Mesenchymal stem cell (in vitro differentiated cells and primary cell): ENCODE data around the gene ARHGAP9.
A peak's percentile ranks its signal among the peaks of the same experiment; 100 is the strongest.

ENCODE experiments used
- DNase-seq: peaks from one replicate; pipeline ENCODE4 v3.0.0-alpha.2; 2013
- H2AFZ ChIP-seq: one replicate; pipeline ENCODE4 v1.6.1; 2013; ENCODE audit warnings: low read depth, mild to moderate bottlenecking, control low read depth, inconsistent platforms, low read length, moderate library complexity
- H2AK5ac ChIP-seq: 2 replicates; pipeline ENCODE4 v1.6.1; 2013; ENCODE audit warnings: low read length, moderate library complexity, mild to moderate bottlenecking, inconsistent platforms; ENCODE audit not compliant: severe bottlenecking
- H2BK120ac ChIP-seq: one replicate; pipeline ENCODE4 v1.6.1; 2013; ENCODE audit warnings: low read depth, mild to moderate bottlenecking, inconsistent platforms, low read length, moderate library complexity
- H2BK12ac ChIP-seq, 2 experiments: one replicate each; pipeline ENCODE4 v1.6.1; 2013; ENCODE audit warnings: inconsistent platforms in 2 of 2, low read length in 2 of 2, mild to moderate bottlenecking in 2 of 2, moderate library complexity in 2 of 2, control low read depth in 1 of 2
- H2BK15ac ChIP-seq: one replicate; pipeline ENCODE4 v1.6.1; 2013; ENCODE audit warnings: mild to moderate bottlenecking, low read depth, inconsistent platforms; ENCODE audit not compliant: poor library complexity, severe bottlenecking
- H2BK5ac ChIP-seq: 2 replicates; pipeline ENCODE4 v1.6.1; 2013; ENCODE audit warnings: low read depth, mild to moderate bottlenecking, low read length, control low read depth, inconsistent platforms; ENCODE audit not compliant: poor library complexity, severe bottlenecking
- H3K14ac ChIP-seq, 2 experiments: one replicate each; pipeline ENCODE4 v1.6.1; 2013; ENCODE audit warnings: inconsistent platforms in 2 of 2, low read length in 2 of 2, control low read depth in 1 of 2, mild to moderate bottlenecking in 1 of 2, moderate library complexity in 1 of 2
- H3K18ac ChIP-seq, 2 experiments: one replicate each; pipeline ENCODE4 v1.6.1; 2013; ENCODE audit warnings: inconsistent platforms in 2 of 2, low read length in 2 of 2, control low read depth in 1 of 2, low read depth in 1 of 2, mild to moderate bottlenecking in 1 of 2
- H3K23ac ChIP-seq, 2 experiments: one replicate each; pipeline ENCODE4 v1.6.1; 2013; ENCODE audit warnings: inconsistent platforms in 2 of 2, low read length in 2 of 2, mild to moderate bottlenecking in 2 of 2, moderate library complexity in 2 of 2, control low read depth in 1 of 2
- H3K27ac ChIP-seq: 2 replicates; pipeline ENCODE4 v1.5.1; 2013; ENCODE audit warnings: mild to moderate bottlenecking, moderate library complexity, low read length, control low read depth, inconsistent platforms; ENCODE audit not compliant: poor library complexity, severe bottlenecking
- H3K27me3 ChIP-seq, 2 experiments: 2 replicates each; pipeline versions ENCODE4 v1.6.1 to v1.7.0; 2013; ENCODE audit warnings: low read length in 2 of 2, mild to moderate bottlenecking in 2 of 2, moderate library complexity in 2 of 2, control low read depth in 1 of 2, inconsistent platforms in 1 of 2; ENCODE audit not compliant: control insufficient read depth in 1 of 2, insufficient read depth in 1 of 2
- H3K36me3 ChIP-seq, 2 experiments: 2 replicates each; pipeline versions ENCODE4 v1.6.1 to v1.7.0; 2013; ENCODE audit warnings: low read length in 2 of 2, control low read depth in 1 of 2, inconsistent platforms in 1 of 2, low read depth in 1 of 2, mild to moderate bottlenecking in 1 of 2; ENCODE audit not compliant: insufficient read depth in 2 of 2, control insufficient read depth in 1 of 2
- H3K4ac ChIP-seq, 2 experiments: one replicate each; pipeline ENCODE4 v1.6.1; 2013; ENCODE audit warnings: inconsistent platforms in 2 of 2, low read length in 2 of 2, mild to moderate bottlenecking in 2 of 2, moderate library complexity in 2 of 2, control low read depth in 1 of 2, low read depth in 1 of 2
- H3K4me1 ChIP-seq: 2 replicates; pipeline ENCODE4 v1.6.1; 2013; ENCODE audit warnings: low read depth, low read length, control low read depth; ENCODE audit not compliant: control insufficient read depth, insufficient read depth
- H3K4me2 ChIP-seq: 2 replicates; pipeline ENCODE4 v1.6.1; 2013; ENCODE audit warnings: low read length, mild to moderate bottlenecking, inconsistent platforms; ENCODE audit not compliant: poor library complexity, severe bottlenecking
- H3K4me3 ChIP-seq, 2 experiments: 2 replicates each; pipeline versions ENCODE4 v1.5.1 to v1.7.0; 2013; ENCODE audit warnings: low read length in 2 of 2, mild to moderate bottlenecking in 2 of 2, control low read depth in 1 of 2, low read depth in 1 of 2; ENCODE audit not compliant: insufficient read depth in 1 of 2
- H3K79me1 ChIP-seq: replicated peaks from 2 replicates; pipeline ENCODE4 v1.6.1; 2013; ENCODE audit warnings: mild to moderate bottlenecking, control low read depth, low read length, inconsistent platforms; ENCODE audit not compliant: poor library complexity, severe bottlenecking
- H3K9ac ChIP-seq: 2 replicates; pipeline ENCODE4 v1.7.0; 2013; ENCODE audit warnings: mild to moderate bottlenecking, low read length, moderate library complexity
- H3K9me3 ChIP-seq: 2 replicates; pipeline ENCODE4 v1.7.0; 2013; ENCODE audit warnings: mild to moderate bottlenecking, low read length; ENCODE audit not compliant: control insufficient read depth
- H4K8ac ChIP-seq: one replicate; pipeline ENCODE4 v1.6.1; 2013; ENCODE audit warnings: inconsistent platforms, mild to moderate bottlenecking, low read length, moderate library complexity
- H4K91ac ChIP-seq: one replicate; pipeline ENCODE4 v1.6.1; 2013; ENCODE audit warnings: mild to moderate bottlenecking, low read length, inconsistent platforms
- WGBS: methylation state at CpG from one replicate; pipeline ENCODE4 v1.1.7; 2013; ENCODE audit warnings: mixed read lengths; 5-methylcytosine and 5-hydroxymethylcytosine counted together

Gene ARHGAP9

GRCh38 chr12:57481671-57482070 is 2.0 kb upstream of the ARHGAP9 start:
- Histone ChIP-seq H3K27me3 (peaks cover 13 to 50% of the 10 kb centered on the region in 2 experiments), H2AK5ac (no peak overlapping the region), H2AFZ (no peak overlapping the region), H3K4me1 (peaks cover 3% of the 10 kb centered on the region), H3K18ac (no peak overlapping the region), H3K79me1 (no peaks in the 10 kb centered on the region), H3K4ac (no peak overlapping the region), H4K91ac (no peak overlapping the region), H2BK5ac (no peak overlapping the region), H3K14ac (no peak overlapping the region), H3K36me3 (no peaks in the 10 kb centered on the region), H2BK12ac (no peak overlapping the region), H2BK15ac (no peak overlapping the region), H3K27ac (no peak overlapping the region), H2BK120ac (no peak overlapping the region), H3K9me3 (no peaks in the 10 kb centered on the region), H3K9ac (no peak overlapping the region), H4K8ac (no peak overlapping the region), H3K4me2 (no peak overlapping the region), H3K23ac (no peak overlapping the region), H3K4me3 (no peak overlapping the region)
- 86% methylated on average over 1 of the region's 1 CpG for WGBS
- no peak for DNase-seq

GRCh38 chr12:57479043-57479375 is 657 bp downstream of the ARHGAP9 start:
- H3K14ac ChIP-seq: no peak overlapping the region
- no peak overlapping the region for H3K4me2 ChIP-seq
- no peak overlapping the region for H2BK5ac ChIP-seq
- H3K18ac ChIP-seq: no peak overlapping the region
- H2BK12ac ChIP-seq: no peak overlapping the region
- H3K4ac ChIP-seq: no peak overlapping the region
- H3K4me3 ChIP-seq: no peak overlapping the region
- H3K79me1 ChIP-seq: no peaks in the 10 kb centered on the region
- H2BK15ac ChIP-seq: no peak overlapping the region
- H4K91ac ChIP-seq: no peak overlapping the region
- H3K27ac ChIP-seq: no peak overlapping the region
- peaks cover 40 to 77% of the 10 kb centered on the region in 2 experiments for H3K27me3 ChIP-seq
- no peaks in the 10 kb centered on the region for H3K9me3 ChIP-seq
- no peak for DNase-seq
- H2AFZ ChIP-seq: no peak overlapping the region
- H2AK5ac ChIP-seq: no peak overlapping the region
- 95% methylated on average over 10 of the region's 10 CpGs for WGBS
- peaks cover 17% of the 10 kb centered on the region for H3K4me1 ChIP-seq
- H3K23ac ChIP-seq: no peak overlapping the region
- no peak overlapping the region for H2BK120ac ChIP-seq
- no peak overlapping the region for H4K8ac ChIP-seq
- H3K36me3 ChIP-seq: no peaks in the 10 kb centered on the region
- H3K9ac ChIP-seq: no peak overlapping the region

GRCh38 chr12:57477710-57478681 is 1.7 kb downstream of the ARHGAP9 start:
- Histone ChIP-seq H3K36me3 (no peaks in the 10 kb centered on the region), H3K9me3 (no peaks in the 10 kb centered on the region), H2BK12ac (no peak overlapping the region), H3K18ac (no peak overlapping the region), H2BK120ac (no peak overlapping the region), H3K4me3 (no peak overlapping the region), H3K14ac (no peak overlapping the region), H4K8ac (peak overlapping the region; percentile 8), H3K23ac (no peak overlapping the region), H3K4ac (no peak overlapping the region), H2AK5ac (no peak overlapping the region), H3K4me2 (no peak overlapping the region), H2BK5ac (no peak overlapping the region), H3K9ac (no peak overlapping the region), H3K79me1 (no peaks in the 10 kb centered on the region), H2AFZ (no peak overlapping the region), H3K4me1 (peaks cover 17% of the 10 kb centered on the region), H3K27ac (no peak overlapping the region), H4K91ac (no peak overlapping the region), H3K27me3 (peaks cover 48 to 85% of the 10 kb centered on the region in 2 experiments), H2BK15ac (no peak overlapping the region)
- 71% methylated on average over 11 of the region's 12 CpGs for WGBS
- no peak for DNase-seq

- Histone ChIP-seq H3K27me3 (peaks cover 57 to 94% of the 10 kb centered on the region in 2 experiments), H3K27ac (no peak overlapping the region)
- 89% methylated on average over 15 of the region's 15 CpGs for WGBS
Measured at GRCh38 chr12:57476993-57477709, 2.5 kb downstream of the ARHGAP9 start.

More at GRCh38 chr12:57476993-57477709, 2.5 kb downstream of the ARHGAP9 start:
- no peak overlapping the region for H2BK120ac ChIP-seq
- H2BK12ac ChIP-seq: no peak overlapping the region
- no peak overlapping the region for H2BK5ac ChIP-seq
- no peak overlapping the region for H3K4me2 ChIP-seq
- no peaks in the 10 kb centered on the region for H3K79me1 ChIP-seq
- H3K14ac ChIP-seq: no peak overlapping the region
- H4K8ac ChIP-seq: no peak overlapping the region
- H3K23ac ChIP-seq: no peak overlapping the region
- no peak overlapping the region for H3K9ac ChIP-seq
- no peaks in the 10 kb centered on the region for H3K36me3 ChIP-seq
- H2AFZ ChIP-seq: no peak overlapping the region
- peaks cover 17% of the 10 kb centered on the region for H3K4me1 ChIP-seq
- no peak overlapping the region for H3K4ac ChIP-seq
- DNase-seq: no peak
- H3K4me3 ChIP-seq: peak overlapping the region in 1 of 2 experiments; percentile 14
- H2AK5ac ChIP-seq: no peak overlapping the region
- H2BK15ac ChIP-seq: no peak overlapping the region
- H4K91ac ChIP-seq: no peak overlapping the region
- no peak overlapping the region for H3K18ac ChIP-seq
- no peaks in the 10 kb centered on the region for H3K9me3 ChIP-seq
